Esophagus muscularis mucosa (tissue), 4 donors: ENCODE data around the gene RAB39B. TPM values are rescaled to one million over a fixed set of nuclear protein-coding genes. Genes with fewer than 3 reads are reported as not detected.

Source experiments
- DNase-seq: peaks from one replicate; pipeline ENCODE4 v3.0.0-alpha.2; 2017; ENCODE audit errors: extremely low spot score
- H3K27ac ChIP-seq, 4 donors: fragments of 200-600 bp; sonication (generic); replicated peaks in 1 of 4; 1 replicate in 3 of 4; 2 replicates in 1 of 4; pipeline ENCODE4 v1.5.1; 2016 to 2019; ENCODE audit warnings: mild to moderate bottlenecking in 1 of 4
- H3K27me3 ChIP-seq, 4 donors: fragments of 200-600 bp; sonication (generic); one replicate each; pipeline versions ENCODE4 v1.5.1 to v1.6.0; 2016 to 2019
- H3K36me3 ChIP-seq, 4 donors: fragments of 200-600 bp; sonication (generic); one replicate each; pipeline ENCODE4 v1.5.1; 2016 to 2019
- H3K4me1 ChIP-seq, 4 donors: fragments of 200-600 bp; sonication (generic); one replicate each; pipeline ENCODE4 v1.5.1; 2016 to 2019
- H3K4me3 ChIP-seq, 4 donors: fragments of 200-600 bp; sonication (generic); 1 replicate in 2 of 4; 2 replicates in 2 of 4; pipeline ENCODE4 v1.5.1; 2016 to 2019; ENCODE audit warnings: mild to moderate bottlenecking in 4 of 4, moderate library complexity in 1 of 4
- H3K9me3 ChIP-seq, 4 donors: fragments of 200-600 bp; sonication (generic); 1 replicate in 3 of 4; 2 replicates in 1 of 4; pipeline ENCODE4 v1.5.1; 2016 to 2019
- EP300 ChIP-seq: sonication (generic); formaldehyde crosslinking; IDR thresholded peaks from one replicate; pipeline ENCODE4 v1.6.1; 2017; ENCODE audit warnings: antibody characterized with exemption
- POLR2A ChIP-seq: fragments of 450-650 bp; IDR thresholded peaks from one replicate; pipeline ENCODE4 v1.6.1; 2017; ENCODE audit warnings: antibody characterized with exemption, moderate library complexity, mild to moderate bottlenecking, low read depth
- POLR2AphosphoS5 ChIP-seq, 2 donors: sonication (generic); formaldehyde crosslinking; IDR thresholded peaks; one replicate each; pipeline ENCODE4 v1.6.1; 2017; ENCODE audit warnings: antibody characterized with exemption in 2 of 2
- WGBS: methylation state at CpG from one replicate; pipeline ENCODE4 v1.1.5; 2018; 5-methylcytosine and 5-hydroxymethylcytosine counted together
- intact Hi-C: fragments of 100-400 bp; cut with DNase I; formaldehyde crosslinking; loops from one replicate; pipeline ENCODE4 v1.15.1; 2023
- total RNA-seq, 4 donors: library from RNA; depleted of rRNA; stranded (reverse); fragments of >200 nt; gene quantifications; one replicate each; pipeline versions ENCODE4 v1.1.0 to v1.2.1, GENCODE V29; 2016
- TF ChIP-seq, protein P1 (sequence below), 3 experiments: fragments of 200-600 bp in 2 of 3; fragments of 450-650 bp in 1 of 3; sonication (generic) in 2 of 3; IDR thresholded peaks; one replicate each; pipeline ENCODE4 v1.5.1; 2017 to 2019; ENCODE audit warnings: antibody characterized with exemption in 3 of 3, mild to moderate bottlenecking in 2 of 3, moderate library complexity in 1 of 3

The RAB39B gene
- total RNA-seq, 4 donors from 2014 or later = 0.50 to 0.98 (median 0.84) TPM; not detected in 1

GRCh38 chrX:155246748-155247147 lies 17.5 kb downstream of the RAB39B start:
- no peaks in the 10 kb centered on the region for H3K4me1 ChIP-seq
- no peaks in the 10 kb centered on the region for H3K36me3 ChIP-seq
- no peaks in the 10 kb centered on the region for H3K9me3 ChIP-seq
- intact Hi-C loops = no loop called here
- WGBS = 67% methylated on average over 1 of the region's 1 CpG
- no peak overlapping the region for H3K27ac ChIP-seq
- no peaks in the 10 kb centered on the region for H3K27me3 ChIP-seq
- DNase-seq = no peak
- no peak overlapping the region for H3K4me3 ChIP-seq
- no peak for TF ChIP-seq POLR2AphosphoS5 (IDR thresholded peaks at IDR 0.05)
- TF ChIP-seq, protein P1, sequence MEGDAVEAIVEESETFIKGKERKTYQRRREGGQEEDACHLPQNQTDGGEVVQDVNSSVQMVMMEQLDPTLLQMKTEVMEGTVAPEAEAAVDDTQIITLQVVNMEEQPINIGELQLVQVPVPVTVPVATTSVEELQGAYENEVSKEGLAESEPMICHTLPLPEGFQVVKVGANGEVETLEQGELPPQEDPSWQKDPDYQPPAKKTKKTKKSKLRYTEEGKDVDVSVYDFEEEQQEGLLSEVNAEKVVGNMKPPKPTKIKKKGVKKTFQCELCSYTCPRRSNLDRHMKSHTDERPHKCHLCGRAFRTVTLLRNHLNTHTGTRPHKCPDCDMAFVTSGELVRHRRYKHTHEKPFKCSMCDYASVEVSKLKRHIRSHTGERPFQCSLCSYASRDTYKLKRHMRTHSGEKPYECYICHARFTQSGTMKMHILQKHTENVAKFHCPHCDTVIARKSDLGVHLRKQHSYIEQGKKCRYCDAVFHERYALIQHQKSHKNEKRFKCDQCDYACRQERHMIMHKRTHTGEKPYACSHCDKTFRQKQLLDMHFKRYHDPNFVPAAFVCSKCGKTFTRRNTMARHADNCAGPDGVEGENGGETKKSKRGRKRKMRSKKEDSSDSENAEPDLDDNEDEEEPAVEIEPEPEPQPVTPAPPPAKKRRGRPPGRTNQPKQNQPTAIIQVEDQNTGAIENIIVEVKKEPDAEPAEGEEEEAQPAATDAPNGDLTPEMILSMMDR (IDR thresholded peaks at IDR 0.05) = no peak

GRCh38 chrX:155242300-155242699 lies 22.0 kb downstream of the RAB39B start:
- no peak overlapping the region for H3K4me3 ChIP-seq
- H3K4me1 ChIP-seq = no peaks in the 10 kb centered on the region
- H3K27me3 ChIP-seq = no peaks in the 10 kb centered on the region
- DNase-seq = no peak
- TF ChIP-seq POLR2A = no peak
- TF ChIP-seq, protein P1 (IDR thresholded peaks at IDR 0.05) = no peak
- no peaks in the 10 kb centered on the region for H3K9me3 ChIP-seq
- H3K27ac ChIP-seq = no peak overlapping the region
- intact Hi-C loops = no loop called here
- 65% methylated on average over 5 of the region's 5 CpGs for WGBS
- peaks cover 0 to 22% (median 9%) of the 10 kb centered on the region in 4 donors for H3K36me3 ChIP-seq

DNA sequence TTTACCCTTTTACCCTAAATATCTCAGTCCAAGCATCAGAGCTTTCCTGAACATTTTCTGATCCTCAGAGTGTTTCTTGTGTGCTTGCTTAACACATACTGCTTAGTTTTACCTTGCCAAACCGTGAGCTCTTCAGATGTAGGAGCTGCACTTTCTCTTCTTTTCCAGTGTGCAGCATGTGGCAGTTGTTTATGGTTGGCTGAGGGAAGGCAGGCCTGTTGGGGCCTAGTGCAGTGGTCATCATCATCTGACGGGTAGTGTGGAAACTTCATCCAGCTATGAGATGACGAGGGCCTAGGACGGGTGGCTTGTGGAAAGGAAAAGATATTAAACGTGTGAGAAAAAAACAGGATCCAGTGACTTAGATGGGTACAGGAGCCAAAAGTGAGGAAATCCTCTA lies 26.6 kb downstream of the RAB39B start:
- H3K9me3 ChIP-seq = no peaks in the 10 kb centered on the region
- peaks cover 5 to 36% (median 19%) of the 10 kb centered on the region in 4 donors for H3K36me3 ChIP-seq
- no peaks in the 10 kb centered on the region for H3K27me3 ChIP-seq
- intact Hi-C loops = no loop called here
- 70% methylated on average over 5 of the region's 5 CpGs for WGBS
- no peak overlapping the region for H3K4me3 ChIP-seq
- H3K27ac ChIP-seq = no peak overlapping the region
- no peaks in the 10 kb centered on the region for H3K4me1 ChIP-seq
- no peak for DNase-seq
- TF ChIP-seq POLR2AphosphoS5 (IDR thresholded peaks at IDR 0.05) = no peak

DNA sequence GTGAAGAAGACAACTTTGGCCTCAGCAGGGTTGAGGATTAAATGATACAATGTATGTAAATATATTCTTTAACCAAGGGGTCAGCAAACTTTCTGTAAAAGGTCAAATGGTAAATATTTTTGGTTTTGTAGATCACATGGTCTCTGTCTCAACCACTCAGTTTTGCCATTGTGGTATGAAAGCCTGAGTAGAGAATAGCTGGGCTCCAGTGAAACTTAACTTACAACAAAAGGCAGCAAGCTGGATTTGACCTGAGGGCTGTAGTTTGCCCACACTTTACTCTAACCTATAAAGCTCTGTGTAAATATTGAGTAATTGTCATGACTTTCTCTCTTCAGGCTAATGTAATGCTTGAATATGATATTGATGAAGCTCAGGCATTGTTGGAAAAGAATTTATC lies 28.4 kb downstream of the RAB39B start:
- TF ChIP-seq POLR2AphosphoS5 (IDR thresholded peaks at IDR 0.05) = no peak
- TF ChIP-seq, protein P1 (IDR thresholded peaks at IDR 0.05) = no peak
- TF ChIP-seq POLR2A = no peak
- TF ChIP-seq EP300 = no peak
- H3K27me3 ChIP-seq = no peaks in the 10 kb centered on the region
- no peak overlapping the region for H3K27ac ChIP-seq
- H3K4me1 ChIP-seq = no peaks in the 10 kb centered on the region
- no peak overlapping the region for H3K4me3 ChIP-seq
- no peak for DNase-seq
- peaks cover 5 to 42% (median 23%) of the 10 kb centered on the region in 4 donors for H3K36me3 ChIP-seq
- intact Hi-C loops = no loop called here
- no peaks in the 10 kb centered on the region for H3K9me3 ChIP-seq

- H3K4me1 ChIP-seq = peaks cover 0 to 7% (median under 1%) of the 10 kb centered on the region in 4 donors
- no peak overlapping the region for H3K27ac ChIP-seq
- H3K27me3 ChIP-seq = no peaks in the 10 kb centered on the region
- TF ChIP-seq, protein P1 (IDR thresholded peaks at IDR 0.05) = no peak
- TF ChIP-seq EP300 = no peak
- TF ChIP-seq POLR2A = no peak
- TF ChIP-seq POLR2AphosphoS5 (IDR thresholded peaks at IDR 0.05) = no peak
- intact Hi-C loops = no loop called here
- no peak for DNase-seq
- H3K4me3 ChIP-seq = no peak overlapping the region
- no peaks in the 10 kb centered on the region for H3K9me3 ChIP-seq
- peaks cover 0 to 34% (median 13%) of the 10 kb centered on the region in 4 donors for H3K36me3 ChIP-seq
Measured at GRCh38 chrX:155231163-155231562, 33.1 kb downstream of the RAB39B start.
